Mesendoderm (in vitro differentiated cells): ENCODE measurements around the gene ISLR2.

ENCODE experiments used
- DNase-seq: peaks from one replicate; pipeline ENCODE4 v3.0.0; 2013
- H2AK5ac ChIP-seq: 2 replicates; pipeline ENCODE4 v1.6.1; 2013; ENCODE audit warnings: low read length, inconsistent platforms
- H2BK120ac ChIP-seq: 2 replicates; pipeline ENCODE4 v1.6.1; 2013; ENCODE audit warnings: low read depth, mild to moderate bottlenecking, low read length, moderate library complexity, mixed read lengths
- H2BK15ac ChIP-seq: replicated peaks from 2 replicates; pipeline ENCODE4 v1.6.1; 2013; ENCODE audit warnings: low read depth, mild to moderate bottlenecking, moderate library complexity
- H2BK5ac ChIP-seq: 2 replicates; pipeline ENCODE4 v1.6.1; 2013; ENCODE audit warnings: low read length, inconsistent platforms
- H3K18ac ChIP-seq: 2 replicates; pipeline ENCODE4 v1.6.1; 2013; ENCODE audit warnings: mild to moderate bottlenecking, low read length, mixed read lengths
- H3K23ac ChIP-seq: one replicate; pipeline ENCODE4 v1.6.1; 2013; ENCODE audit warnings: low read length
- H3K27ac ChIP-seq: 2 replicates; pipeline ENCODE4 v1.5.1; 2013; ENCODE audit warnings: low read depth, mild to moderate bottlenecking, inconsistent platforms, low read length, moderate library complexity
- H3K27me3 ChIP-seq: 2 replicates; pipeline ENCODE4 v1.6.1; 2013; ENCODE audit warnings: low read length, control low read depth, mild to moderate bottlenecking, inconsistent platforms; ENCODE audit not compliant: insufficient read depth, poor library complexity
- H3K36me3 ChIP-seq: 2 replicates; pipeline ENCODE4 v1.6.1; 2013; ENCODE audit warnings: low read length, inconsistent platforms; ENCODE audit not compliant: control insufficient read depth, insufficient read depth
- H3K4ac ChIP-seq: one replicate; pipeline ENCODE4 v1.6.1; 2013; ENCODE audit warnings: low read depth, mild to moderate bottlenecking, low read length, moderate library complexity
- H3K4me1 ChIP-seq: 2 replicates; pipeline ENCODE4 v1.6.1; 2013; ENCODE audit warnings: low read depth, low read length, inconsistent platforms; ENCODE audit not compliant: control insufficient read depth
- H3K4me2 ChIP-seq: 2 replicates; pipeline ENCODE4 v1.6.1; 2013; ENCODE audit warnings: low read length
- H3K4me3 ChIP-seq: 2 replicates; pipeline ENCODE4 v1.5.1; 2013; ENCODE audit warnings: mild to moderate bottlenecking, low read length
- H3K56ac ChIP-seq: one replicate; pipeline ENCODE4 v1.6.1; 2013; ENCODE audit warnings: low read length
- H3K79me1 ChIP-seq: 2 replicates; pipeline ENCODE4 v1.6.1; 2013; ENCODE audit warnings: low read length, inconsistent platforms
- H3K79me2 ChIP-seq: 2 replicates; pipeline ENCODE4 v1.6.1; 2013; ENCODE audit warnings: mild to moderate bottlenecking, low read length; ENCODE audit not compliant: control insufficient read depth, insufficient read depth
- H3K9ac ChIP-seq: 2 replicates; pipeline ENCODE4 v1.6.1; 2013; ENCODE audit warnings: low read length, inconsistent platforms
- H4K5ac ChIP-seq: one replicate; pipeline ENCODE4 v1.6.1; 2013; ENCODE audit warnings: low read length
- H4K8ac ChIP-seq: one replicate; pipeline ENCODE4 v1.6.1; 2013; ENCODE audit warnings: low read depth, mild to moderate bottlenecking, control low read depth, low read length, moderate library complexity
- WGBS: extraction: QIAGEN DNeasy Blood & Tissue Kit; methylation state at CpG from one replicate; pipeline ENCODE4 v1.1.7; 2013; ENCODE audit warnings: low lambda C conversion rate, missing lambda C conversion rate; ENCODE audit not compliant: insufficient coverage; ENCODE audit errors: extremely low coverage; 5-methylcytosine and 5-hydroxymethylcytosine counted together

Gene ISLR2

GRCh38 chr15:74121858-74122257, 8.5 kb upstream of the ISLR2 start:
- no peak overlapping the region for H3K27ac ChIP-seq
- H2AK5ac ChIP-seq: no peak overlapping the region
- H4K5ac ChIP-seq: no peak overlapping the region
- no peak overlapping the region for H4K8ac ChIP-seq
- no peak overlapping the region for H2BK120ac ChIP-seq
- no peak overlapping the region for H3K4ac ChIP-seq
- H2BK5ac ChIP-seq: no peak overlapping the region
- H3K79me1 ChIP-seq: no peaks in the 10 kb centered on the region
- H3K4me3 ChIP-seq: no peak overlapping the region
- H3K27me3 ChIP-seq: no peaks in the 10 kb centered on the region
- H3K4me2 ChIP-seq: no peak overlapping the region
- H2BK15ac ChIP-seq: no peak overlapping the region
- H3K4me1 ChIP-seq: peaks cover 11% of the 10 kb centered on the region
- no peaks in the 10 kb centered on the region for H3K36me3 ChIP-seq
- no peak overlapping the region for H3K18ac ChIP-seq
- H3K56ac ChIP-seq: no peak overlapping the region
- H3K79me2 ChIP-seq: no peaks in the 10 kb centered on the region
- no peak for DNase-seq
- no peak overlapping the region for H3K9ac ChIP-seq
- no CpG with 5 or more reads among the region's 6 CpGs for WGBS
- H3K23ac ChIP-seq: no peak overlapping the region

GRCh38 chr15:74122403-74123130, 7.8 kb upstream of the ISLR2 start:
- H3K4ac ChIP-seq: no peak overlapping the region
- H3K4me2 ChIP-seq: no peak overlapping the region
- no peak overlapping the region for H4K8ac ChIP-seq
- DNase-seq: no peak
- no peaks in the 10 kb centered on the region for H3K27me3 ChIP-seq
- H2AK5ac ChIP-seq: no peak overlapping the region
- no peak overlapping the region for H2BK5ac ChIP-seq
- H2BK15ac ChIP-seq: no peak overlapping the region
- peak overlapping the region; percentile 6 for H3K9ac ChIP-seq
- H3K56ac ChIP-seq: peak overlapping the region; percentile 18
- no peak overlapping the region for H3K27ac ChIP-seq
- H3K36me3 ChIP-seq: no peaks in the 10 kb centered on the region
- H3K4me1 ChIP-seq: peaks cover 11% of the 10 kb centered on the region
- WGBS: no CpG with 5 or more reads among the region's 5 CpGs
- H3K79me2 ChIP-seq: no peaks in the 10 kb centered on the region
- no peak overlapping the region for H4K5ac ChIP-seq
- H3K79me1 ChIP-seq: no peaks in the 10 kb centered on the region
- H2BK120ac ChIP-seq: no peak overlapping the region
- no peak overlapping the region for H3K18ac ChIP-seq
- H3K4me3 ChIP-seq: no peak overlapping the region
- no peak overlapping the region for H3K23ac ChIP-seq

- Histone ChIP-seq H3K4me2 (no peak overlapping the region), H3K56ac (peak overlapping the region; percentile 35), H4K5ac (no peak overlapping the region), H3K79me1 (no peaks in the 10 kb centered on the region), H4K8ac (no peak overlapping the region), H2BK15ac (no peak overlapping the region), H3K23ac (no peak overlapping the region), H3K18ac (no peak overlapping the region), H2AK5ac (peak overlapping the region; percentile 39), H2BK120ac (no peak overlapping the region), H3K4me3 (no peak overlapping the region), H3K79me2 (no peaks in the 10 kb centered on the region), H2BK5ac (peak overlapping the region; percentile 48), H3K4me1 (peaks cover 11% of the 10 kb centered on the region), H3K27me3 (peaks cover under 1% of the 10 kb centered on the region), H3K4ac (no peak overlapping the region), H3K36me3 (no peaks in the 10 kb centered on the region), H3K9ac (no peak overlapping the region), H3K27ac (no peak overlapping the region)
- DNase-seq: peak; percentile 82
- WGBS: no CpG with 5 or more reads among the region's 4 CpGs
Observed at GRCh38 chr15:74123131-74123429, 7.3 kb upstream of the ISLR2 start.

GRCh38 chr15:74123658-74124057, 6.7 kb upstream of the ISLR2 start:
- Histone ChIP-seq H3K79me2 (no peaks in the 10 kb centered on the region), H3K36me3 (no peaks in the 10 kb centered on the region), H3K4me3 (no peak overlapping the region), H3K4me1 (peaks cover 11% of the 10 kb centered on the region), H3K56ac (peak overlapping the region; percentile 35), H3K27ac (no peak overlapping the region), H3K4me2 (no peak overlapping the region), H3K18ac (no peak overlapping the region), H2AK5ac (no peak overlapping the region), H3K27me3 (peaks cover 5% of the 10 kb centered on the region), H2BK5ac (no peak overlapping the region), H4K5ac (no peak overlapping the region), H2BK120ac (no peak overlapping the region), H2BK15ac (no peak overlapping the region), H3K23ac (no peak overlapping the region), H4K8ac (no peak overlapping the region), H3K79me1 (no peaks in the 10 kb centered on the region), H3K4ac (no peak overlapping the region), H3K9ac (no peak overlapping the region)
- DNase-seq: no peak
- WGBS: no CpG with 5 or more reads among the region's 4 CpGs

GRCh38 chr15:74124196-74124595, 6.2 kb upstream of the ISLR2 start:
- H3K27me3 ChIP-seq: peaks cover 9% of the 10 kb centered on the region
- WGBS: no CpG with 5 or more reads among the region's 3 CpGs

DNA sequence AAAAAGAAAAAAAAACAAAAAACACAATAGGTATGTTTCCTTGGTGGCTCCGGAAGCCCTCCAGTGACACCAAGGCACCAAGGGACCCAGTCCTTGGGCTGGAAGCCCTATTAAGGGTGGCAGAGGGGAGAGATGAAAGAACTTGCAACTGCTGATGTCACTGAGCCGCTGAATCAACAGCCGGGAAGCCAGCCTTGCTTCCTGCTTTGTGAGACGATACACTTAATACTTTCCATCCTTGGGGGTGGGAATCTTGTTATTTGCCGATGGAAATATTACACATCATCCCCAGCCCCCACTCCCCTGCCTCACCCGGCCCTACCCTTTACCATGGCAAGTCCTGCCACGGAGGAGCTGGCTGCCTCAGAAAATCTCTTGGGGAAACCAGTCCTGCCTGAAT, 5.6 kb upstream of the ISLR2 start:
- Histone ChIP-seq H3K23ac (no peak overlapping the region), H3K18ac (no peak overlapping the region), H3K9ac (no peak overlapping the region), H2BK120ac (no peak overlapping the region), H3K79me1 (no peaks in the 10 kb centered on the region), H3K4me3 (no peak overlapping the region), H2AK5ac (no peak overlapping the region), H3K27me3 (peaks cover 13% of the 10 kb centered on the region), H3K56ac (no peak overlapping the region), H3K27ac (no peak overlapping the region), H3K4ac (no peak overlapping the region), H2BK5ac (no peak overlapping the region), H3K4me2 (no peak overlapping the region), H4K5ac (no peak overlapping the region), H3K4me1 (peaks cover 15% of the 10 kb centered on the region), H2BK15ac (no peak overlapping the region), H4K8ac (no peak overlapping the region), H3K36me3 (no peaks in the 10 kb centered on the region), H3K79me2 (no peaks in the 10 kb centered on the region)
- DNase-seq: no peak
- WGBS: no CpG with 5 or more reads among the region's 7 CpGs

More at GRCh38 chr15:74124196-74124595, 6.2 kb upstream of the ISLR2 start:
- Histone ChIP-seq H3K56ac (no peak overlapping the region), H3K27ac (no peak overlapping the region), H4K5ac (no peak overlapping the region), H3K4me3 (no peak overlapping the region), H3K23ac (no peak overlapping the region), H2BK15ac (no peak overlapping the region), H3K18ac (no peak overlapping the region), H3K36me3 (no peaks in the 10 kb centered on the region), H2AK5ac (no peak overlapping the region), H3K79me2 (no peaks in the 10 kb centered on the region), H3K4me2 (no peak overlapping the region), H3K4me1 (peaks cover 12% of the 10 kb centered on the region), H3K4ac (no peak overlapping the region), H4K8ac (no peak overlapping the region), H3K9ac (no peak overlapping the region), H3K79me1 (no peaks in the 10 kb centered on the region), H2BK5ac (no peak overlapping the region), H2BK120ac (no peak overlapping the region)
- peak; percentile 73 for DNase-seq
